CD4-positive, alpha-beta T cell treated with Interferon alpha-2 for 1 hour (primary cell): ENCODE data around the gene NOP58.
"Not testable (repeated sequence)": the region's sequence is repeated elsewhere in the genome, so short reads cannot be mapped to it uniquely, and the experiment has no call there.

Source experiments
- DNase-seq, 2 donors: peaks; one replicate each; pipeline ENCODE4 v3.0.0-alpha.2; 2020 to 2022

NOP58 gene

GRCh38 chr2:202265467-202266277 is at the start of gene NOP58:
Gene NOP58 (plus strand): TSS chr2:202265763. CDS start chr2:202265942, 179 bp downstream.
- peak; percentile 92 to 95 for DNase-seq

- no peak for DNase-seq
These were observed 43.7 kb upstream of the NOP58 start for GRCh38 chr2:202221873-202222272.

- DNase-seq, result peak in 1 of 2 donors; percentile 20
These were observed 27.8 kb upstream of the NOP58 start for GRCh38 chr2:202237787-202238233.

- DNase-seq, result peak; percentile 92 to 93
These were observed 27.0 kb upstream of the NOP58 start, which contains the start of gene SUMO1 for GRCh38 chr2:202238234-202239197. Gene SUMO1 (minus strand): TSS chr2:202238597. CDS start chr2:202238451, 146 bp downstream.

- not testable (repeated sequence) for DNase-seq
These were observed 17.9 kb upstream of the NOP58 start for GRCh38 chr2:202247710-202248109.

GRCh38 chr2:202249521-202250253 is 15.9 kb upstream of the NOP58 start:
- no peak for DNase-seq

GRCh38 chr2:202251494-202251893 is 14.1 kb upstream of the NOP58 start:
- no peak for DNase-seq

- no peak for DNase-seq
These were observed 4.0 kb upstream of the NOP58 start for GRCh38 chr2:202261531-202261930.

- peak in 1 of 2 donors; percentile 41 for DNase-seq
These were observed 1.9 kb downstream of the NOP58 start for GRCh38 chr2:202267495-202267894.

- peak in 1 of 2 donors; percentile 49 for DNase-seq
These were observed 4.0 kb downstream of the NOP58 start for GRCh38 chr2:202269585-202269984.

GRCh38 chr2:202270487-202270886 is 4.9 kb downstream of the NOP58 start:
- DNase-seq, result no peak

GRCh38 chr2:202276078-202276720 is 10.6 kb downstream of the NOP58 start:
- not testable (repeated sequence) for DNase-seq

GRCh38 chr2:202278036-202278760 is 12.6 kb downstream of the NOP58 start:
- DNase-seq, result no peak

GRCh38 chr2:202278944-202279343 is 13.4 kb downstream of the NOP58 start:
- peak in 1 of 2 donors; percentile 32 for DNase-seq

- no peak for DNase-seq
These were observed 21.0 kb downstream of the NOP58 start for GRCh38 chr2:202286595-202286994.

- no peak for DNase-seq
These were observed 24.0 kb downstream of the NOP58 start for GRCh38 chr2:202289394-202290204.

GRCh38 chr2:202290316-202290715 is 24.8 kb downstream of the NOP58 start:
- no peak for DNase-seq

- DNase-seq, result no peak
These were observed 25.4 kb downstream of the NOP58 start for GRCh38 chr2:202290970-202291369.

- no peak for DNase-seq
These were observed 34.1 kb downstream of the NOP58 start for GRCh38 chr2:202299712-202300111.

GRCh38 chr2:202306034-202306433 is 40.5 kb downstream of the NOP58 start:
- no peak for DNase-seq
